ENCODE measurements around the gene COA7.
"Not testable (repeated sequence)": the region's sequence is repeated elsewhere in the genome, so short reads cannot be mapped to it uniquely, and the experiment has no call there.

COA7 gene

DNA sequence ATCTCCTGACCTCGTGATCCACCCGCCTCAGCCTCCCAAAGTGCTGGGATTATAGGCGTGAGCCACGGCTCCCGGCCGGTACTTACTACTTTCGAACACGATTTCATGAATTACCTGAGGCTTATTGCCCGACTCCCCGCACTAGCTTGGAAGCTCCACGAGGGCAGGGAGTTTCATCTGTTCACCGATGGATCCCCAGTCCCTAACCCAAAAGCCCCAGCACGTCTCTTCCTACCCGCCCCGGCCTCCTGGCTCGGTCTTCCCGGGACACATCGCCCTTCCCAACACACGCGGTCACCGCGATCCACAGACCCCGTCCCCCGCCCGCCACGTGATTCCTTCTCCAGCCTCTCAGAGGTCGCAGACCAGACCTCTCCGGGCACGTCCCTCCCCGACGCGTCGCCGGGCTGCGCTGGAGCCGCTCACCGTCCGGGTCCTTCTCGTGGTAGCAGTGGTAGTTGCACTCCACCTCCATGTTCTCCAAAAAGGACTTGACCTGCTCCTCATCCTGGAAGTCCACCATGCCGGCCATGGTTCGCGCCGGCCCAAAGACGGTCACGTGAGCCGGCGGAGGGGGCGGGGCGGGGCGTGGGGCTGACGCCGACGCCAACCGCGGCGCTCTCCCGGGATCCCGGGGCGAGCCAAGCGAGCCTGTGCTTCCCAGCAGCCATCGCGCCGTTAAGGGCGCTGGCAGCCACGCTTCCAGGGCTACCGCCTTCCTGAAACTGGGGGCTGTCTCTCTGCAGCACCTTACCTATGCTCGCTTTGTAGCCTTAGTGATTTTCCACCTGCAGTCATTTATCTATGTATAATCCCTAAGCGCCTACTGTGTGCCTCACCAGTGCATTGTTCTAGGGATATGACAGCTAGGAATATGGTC, at the start of gene COA7:
Gene COA7 (minus strand): TSS at position 553 of the 880 bp plus-strand sequence. CDS start 21 bp downstream, at position 532.
- Histone ChIP-seq H3K36me3 (ENCODE audit: insufficient read depth, low read depth, low read length) (peaks cover 2% of the 10 kb centered on the region; the same call in 1 of the 2 replicates), H3K4me3 (ENCODE audit: low read length) (peak within 1 kb of the TSS; percentile 88), H3K27me3 (ENCODE audit: insufficient read depth, low read length) (no peaks in the 10 kb centered on the region), H3K27ac (ENCODE audit: low read length) (no peak within 1 kb of the TSS), H3K9me3 (ENCODE audit: insufficient read depth, low read depth, low read length) (no peaks in the 10 kb centered on the region), H3K9ac (ENCODE audit: low read depth, low read length) (peak within 1 kb of the TSS; percentile 96), H3K4me1 (ENCODE audit: insufficient read depth, low read length) (0 out of 2 replicates have a peak, but pooled peaks cover 4% of the 10 kb centered on the region)

DNA sequence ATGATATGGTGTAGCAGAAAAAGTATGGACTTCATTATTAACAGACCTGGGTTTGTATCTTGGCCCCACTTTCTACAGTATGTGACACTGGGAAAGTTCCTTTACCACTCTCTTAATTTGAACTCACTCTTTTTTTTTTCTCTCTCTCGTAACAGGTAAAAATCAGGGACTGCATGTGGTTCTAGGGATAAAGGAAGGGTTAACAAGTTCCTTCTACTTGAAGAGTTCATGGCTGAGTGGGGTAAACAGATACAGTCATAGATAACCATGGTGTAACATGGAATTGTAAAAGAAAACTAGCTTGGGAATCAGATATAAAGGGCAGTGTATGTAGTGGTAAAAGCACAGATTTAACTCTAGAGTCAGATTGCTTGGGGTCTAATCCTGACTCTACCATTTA, 49.3 kb upstream of the COA7 start:
- no peak overlapping the region for H3K9ac ChIP-seq (ENCODE audit: low read depth, low read length)
- no peaks in the 10 kb centered on the region for H3K4me1 ChIP-seq (ENCODE audit: insufficient read depth, low read length)
- H3K27ac ChIP-seq (ENCODE audit: low read length): no peak overlapping the region
- H3K36me3 ChIP-seq (ENCODE audit: insufficient read depth, low read depth, low read length): no peaks in the 10 kb centered on the region
- no peaks in the 10 kb centered on the region for H3K9me3 ChIP-seq (ENCODE audit: insufficient read depth, low read depth, low read length)
- H3K27me3 ChIP-seq (ENCODE audit: insufficient read depth, low read length): no peaks in the 10 kb centered on the region
- H3K4me3 ChIP-seq (ENCODE audit: low read length): no peak overlapping the region

DNA sequence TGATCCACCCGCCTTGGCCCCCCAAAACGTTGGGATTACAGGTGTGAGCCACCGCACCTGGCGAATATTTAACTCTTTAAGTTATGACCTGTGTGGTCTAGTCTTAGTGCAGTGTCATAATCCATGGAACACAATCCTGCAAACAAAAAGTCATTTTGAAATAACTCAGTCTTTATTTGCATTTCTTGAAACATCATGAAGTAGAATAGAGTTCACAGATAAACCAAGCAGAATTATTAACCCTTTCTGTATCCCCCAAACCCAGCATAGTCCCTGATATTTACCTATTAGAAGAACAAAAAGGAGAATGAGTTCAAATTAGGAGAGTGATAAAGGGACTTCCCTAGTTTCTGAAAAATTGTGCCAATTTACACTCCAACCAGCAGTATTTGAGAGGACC, 48.0 kb upstream of the COA7 start:
- no peaks in the 10 kb centered on the region; the same call in 1 of the 2 replicates for H3K9me3 ChIP-seq (ENCODE audit: insufficient read depth, low read depth, low read length)
- H3K27ac ChIP-seq (ENCODE audit: low read length): no peak overlapping the region
- H3K9ac ChIP-seq (ENCODE audit: low read depth, low read length): no peak overlapping the region
- no peaks in the 10 kb centered on the region for H3K4me1 ChIP-seq (ENCODE audit: insufficient read depth, low read length)
- H3K4me3 ChIP-seq (ENCODE audit: low read length): no peak overlapping the region
- H3K36me3 ChIP-seq (ENCODE audit: insufficient read depth, low read depth, low read length): no peaks in the 10 kb centered on the region
- no peaks in the 10 kb centered on the region for H3K27me3 ChIP-seq (ENCODE audit: insufficient read depth, low read length)

DNA sequence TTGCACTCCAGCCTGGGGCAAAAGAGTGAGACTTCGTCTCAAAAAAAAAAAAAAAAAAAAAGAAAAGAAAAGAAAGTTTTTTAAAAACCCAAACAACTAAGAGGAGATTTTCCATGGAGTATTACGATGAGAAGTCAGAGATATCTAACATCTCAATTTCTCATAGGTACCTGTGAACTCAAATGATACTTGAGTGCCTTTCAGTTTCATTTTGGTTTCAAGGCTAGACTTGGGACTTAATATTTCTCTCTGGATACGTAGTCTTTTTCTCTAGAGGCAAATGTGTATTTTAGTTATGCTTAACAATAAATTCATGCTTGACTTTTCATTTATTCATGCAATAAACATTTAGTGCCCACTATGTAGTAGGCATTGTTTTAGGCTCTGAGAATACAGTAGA, 43.1 kb upstream of the COA7 start:
- no peaks in the 10 kb centered on the region; the same call in 1 of the 2 replicates for H3K9me3 ChIP-seq (ENCODE audit: insufficient read depth, low read depth, low read length)
- H3K36me3 ChIP-seq (ENCODE audit: insufficient read depth, low read depth, low read length): no peaks in the 10 kb centered on the region
- H3K4me1 ChIP-seq (ENCODE audit: insufficient read depth, low read length): no peaks in the 10 kb centered on the region
- H3K4me3 ChIP-seq (ENCODE audit: low read length): no peak overlapping the region
- no peaks in the 10 kb centered on the region for H3K27me3 ChIP-seq (ENCODE audit: insufficient read depth, low read length)
- H3K9ac ChIP-seq (ENCODE audit: low read depth, low read length): no peak overlapping the region
- no peak overlapping the region for H3K27ac ChIP-seq (ENCODE audit: low read length)

DNA sequence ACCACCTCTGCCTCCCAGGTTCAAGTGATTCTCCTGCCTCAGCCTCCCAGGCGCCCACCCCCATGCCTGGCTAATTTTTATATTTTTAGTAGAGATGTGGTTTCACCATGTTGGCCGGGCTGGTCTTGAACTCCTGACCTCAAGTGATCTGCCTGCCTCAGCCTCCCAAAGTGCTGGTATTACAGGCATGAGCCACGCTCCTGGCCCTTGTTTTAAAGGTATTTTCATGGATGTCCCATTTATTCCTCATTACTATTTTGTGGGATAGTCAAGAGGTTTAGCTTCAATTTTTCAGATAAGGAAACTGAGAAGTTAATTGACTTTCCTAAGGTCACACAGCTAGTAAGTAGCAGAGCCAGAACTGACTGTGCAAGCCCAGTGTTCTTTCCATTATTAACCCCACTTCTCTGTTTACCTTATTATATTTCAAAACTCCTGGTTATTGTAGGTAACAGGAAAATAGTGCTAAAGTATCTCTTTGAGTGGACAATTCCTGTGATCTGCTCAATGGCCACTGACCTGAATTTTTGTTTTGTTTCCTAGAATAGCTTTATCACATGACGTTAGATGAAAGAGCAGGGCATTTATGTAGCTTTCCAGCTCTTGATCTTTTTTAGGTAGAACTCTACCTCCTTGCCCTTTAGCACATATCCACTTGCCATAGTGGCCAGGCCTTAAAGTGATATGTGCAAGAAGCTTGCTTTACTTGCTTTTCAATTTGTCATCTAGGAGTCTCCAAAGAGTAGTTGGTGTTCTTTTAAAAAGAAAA, 41.7 kb upstream of the COA7 start:
- no peaks in the 10 kb centered on the region for H3K4me1 ChIP-seq (ENCODE audit: insufficient read depth, low read length)
- H3K4me3 ChIP-seq (ENCODE audit: low read length): no peak overlapping the region
- H3K9ac ChIP-seq (ENCODE audit: low read depth, low read length): no peak overlapping the region
- no peak overlapping the region for H3K27ac ChIP-seq (ENCODE audit: low read length)
- no peaks in the 10 kb centered on the region; the same call in 1 of the 2 replicates for H3K9me3 ChIP-seq (ENCODE audit: insufficient read depth, low read depth, low read length)
- H3K27me3 ChIP-seq (ENCODE audit: insufficient read depth, low read length): no peaks in the 10 kb centered on the region
- no peaks in the 10 kb centered on the region for H3K36me3 ChIP-seq (ENCODE audit: insufficient read depth, low read depth, low read length)

DNA sequence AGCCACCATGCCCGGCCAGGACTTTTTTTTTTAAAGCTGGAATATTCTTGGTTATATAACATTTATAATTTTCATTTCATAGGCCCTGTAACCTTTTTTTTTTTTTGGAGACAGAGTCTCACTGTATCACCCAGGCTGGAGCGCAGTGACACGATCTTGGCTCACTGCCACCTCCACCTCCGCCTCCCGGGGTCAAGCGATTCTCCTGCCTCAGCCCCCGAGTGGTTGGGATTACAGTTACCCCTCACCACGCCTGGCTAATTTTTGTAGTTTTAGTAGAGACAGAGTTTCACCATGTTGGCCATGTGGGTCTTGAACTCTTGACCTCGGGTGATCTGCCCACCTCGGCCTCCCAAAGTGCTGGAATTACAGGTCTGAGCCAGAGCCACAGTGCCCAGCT, 40.7 kb upstream of the COA7 start:
- H3K4me3 ChIP-seq (ENCODE audit: low read length): no peak overlapping the region
- H3K36me3 ChIP-seq (ENCODE audit: insufficient read depth, low read depth, low read length): no peaks in the 10 kb centered on the region
- no peaks in the 10 kb centered on the region; the same call in 1 of the 2 replicates for H3K9me3 ChIP-seq (ENCODE audit: insufficient read depth, low read depth, low read length)
- H3K4me1 ChIP-seq (ENCODE audit: insufficient read depth, low read length): no peaks in the 10 kb centered on the region
- H3K27me3 ChIP-seq (ENCODE audit: insufficient read depth, low read length): no peaks in the 10 kb centered on the region
- H3K9ac ChIP-seq (ENCODE audit: low read depth, low read length): no peak overlapping the region
- H3K27ac ChIP-seq (ENCODE audit: low read length): no peak overlapping the region

DNA sequence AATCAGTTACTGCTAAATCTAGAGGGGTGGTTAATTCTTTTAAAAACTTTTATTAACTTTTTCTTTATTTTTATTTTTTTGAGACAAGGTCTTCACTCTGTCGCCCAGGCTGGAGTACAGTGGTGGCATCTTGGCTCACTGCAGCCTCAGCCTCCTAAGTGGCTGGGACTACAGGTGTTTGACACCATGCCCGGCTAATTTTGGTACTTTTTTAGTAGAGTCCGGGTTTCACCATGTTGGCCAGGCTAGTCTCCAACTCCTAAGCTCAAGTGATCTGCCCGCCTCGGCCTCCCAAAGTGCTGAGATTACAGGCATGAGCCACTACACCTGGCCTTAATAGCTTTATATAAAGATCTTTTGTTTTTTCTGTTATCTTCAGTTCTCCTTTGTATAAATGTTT, 40.0 kb upstream of the COA7 start:
- Histone ChIP-seq H3K4me3 (ENCODE audit: low read length) (no peak overlapping the region), H3K36me3 (ENCODE audit: insufficient read depth, low read depth, low read length) (no peaks in the 10 kb centered on the region), H3K27ac (ENCODE audit: low read length) (no peak overlapping the region), H3K9me3 (ENCODE audit: insufficient read depth, low read depth, low read length) (no peaks in the 10 kb centered on the region; the same call in 1 of the 2 replicates), H3K4me1 (ENCODE audit: insufficient read depth, low read length) (no peaks in the 10 kb centered on the region), H3K27me3 (ENCODE audit: insufficient read depth, low read length) (no peaks in the 10 kb centered on the region), H3K9ac (ENCODE audit: low read depth, low read length) (no peak overlapping the region)

DNA sequence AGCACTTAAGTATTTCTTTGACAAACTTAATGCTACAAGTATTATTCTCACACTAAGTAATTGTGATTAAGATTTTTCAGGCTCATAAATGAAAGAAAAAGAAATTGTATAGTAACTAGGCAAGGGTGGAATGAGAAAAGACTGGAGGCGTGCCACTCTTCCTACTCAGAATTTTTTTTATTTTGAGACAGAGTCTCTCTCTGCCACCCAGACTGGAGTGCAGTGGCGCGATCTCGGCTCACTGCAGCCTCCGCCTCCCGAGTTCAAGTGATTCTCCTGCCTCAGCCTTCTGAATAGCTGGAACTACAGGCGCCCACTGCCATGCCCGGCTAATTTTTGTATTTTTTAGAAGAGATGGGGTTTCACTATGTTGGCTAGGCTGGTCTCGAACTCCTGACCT, 37.2 kb upstream of the COA7 start:
- H3K4me1 ChIP-seq (ENCODE audit: insufficient read depth, low read length); H3K27ac ChIP-seq (ENCODE audit: low read length); H3K27me3 ChIP-seq (ENCODE audit: insufficient read depth, low read length); H3K36me3 ChIP-seq (ENCODE audit: insufficient read depth, low read depth, low read length); H3K4me3 ChIP-seq (ENCODE audit: low read length); H3K9ac ChIP-seq (ENCODE audit: low read depth, low read length); H3K9me3 ChIP-seq (ENCODE audit: insufficient read depth, low read depth, low read length): not testable (repeated sequence)

DNA sequence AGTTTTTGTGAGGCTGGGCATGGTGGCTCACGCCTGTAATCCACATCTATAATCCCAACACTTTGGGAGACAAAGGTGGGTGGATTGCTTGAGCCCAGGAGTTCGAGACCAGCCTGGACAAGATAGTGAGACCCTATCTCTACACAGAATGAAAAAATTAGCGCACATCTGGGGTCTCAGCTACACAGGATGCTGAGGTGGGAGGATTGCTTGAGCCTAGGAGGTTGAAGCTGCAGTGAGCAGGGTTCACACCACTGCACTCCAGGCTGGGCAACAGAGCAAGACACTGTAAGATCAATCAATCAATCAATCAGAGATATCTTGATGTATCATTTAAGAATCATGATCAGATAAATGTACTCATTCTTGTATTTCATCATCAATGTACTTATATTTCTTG, 35.2 kb upstream of the COA7 start:
- Histone ChIP-seq H3K4me3 (ENCODE audit: low read length) (no peak overlapping the region), H3K9me3 (ENCODE audit: insufficient read depth, low read depth, low read length) (no peaks in the 10 kb centered on the region), H3K27ac (ENCODE audit: low read length) (no peak overlapping the region), H3K36me3 (ENCODE audit: insufficient read depth, low read depth, low read length) (no peaks in the 10 kb centered on the region), H3K4me1 (ENCODE audit: insufficient read depth, low read length) (no peaks in the 10 kb centered on the region), H3K9ac (ENCODE audit: low read depth, low read length) (no peak overlapping the region), H3K27me3 (ENCODE audit: insufficient read depth, low read length) (no peaks in the 10 kb centered on the region)

DNA sequence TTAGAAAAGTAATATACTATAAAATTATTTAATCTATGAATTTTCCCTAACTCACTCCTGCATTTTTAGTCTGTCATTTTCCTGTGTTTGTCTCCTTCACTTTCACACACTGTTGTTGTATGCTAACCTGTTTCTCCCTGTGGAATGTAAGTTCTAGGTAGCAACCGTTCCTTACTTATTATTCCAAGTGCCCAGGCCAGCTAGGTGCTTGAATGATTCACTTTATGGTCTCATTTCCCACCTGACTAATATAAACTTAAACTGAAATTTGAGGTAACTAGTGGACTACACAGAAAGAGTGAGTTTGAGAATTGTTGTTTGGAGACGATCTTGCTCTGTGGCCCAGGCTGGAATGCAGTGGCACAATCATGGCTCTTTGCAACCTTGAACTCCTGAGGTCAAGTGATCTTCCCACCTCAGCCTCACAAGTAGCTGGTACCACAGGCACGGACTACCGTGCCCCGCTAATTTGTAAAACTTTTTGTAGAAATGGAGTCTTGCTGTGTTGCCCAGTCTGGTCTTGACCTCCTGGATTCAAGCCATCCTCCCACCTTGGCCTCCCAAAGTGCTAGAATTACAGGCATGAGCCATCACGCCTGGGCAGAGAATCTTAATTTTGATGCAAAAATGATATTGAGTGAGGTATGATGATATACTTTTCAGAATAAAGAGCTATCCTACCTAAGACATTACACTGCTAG, 30.0 kb upstream of the COA7 start:
- H3K27ac ChIP-seq (ENCODE audit: low read length): no peak overlapping the region
- no peaks in the 10 kb centered on the region for H3K36me3 ChIP-seq (ENCODE audit: insufficient read depth, low read depth, low read length)
- no peak overlapping the region for H3K4me3 ChIP-seq (ENCODE audit: low read length)
- no peaks in the 10 kb centered on the region; the same call in 1 of the 2 replicates for H3K4me1 ChIP-seq (ENCODE audit: insufficient read depth, low read length)
- H3K9ac ChIP-seq (ENCODE audit: low read depth, low read length): no peak overlapping the region
- no peaks in the 10 kb centered on the region for H3K27me3 ChIP-seq (ENCODE audit: insufficient read depth, low read length)
- H3K9me3 ChIP-seq (ENCODE audit: insufficient read depth, low read depth, low read length): no peaks in the 10 kb centered on the region

DNA sequence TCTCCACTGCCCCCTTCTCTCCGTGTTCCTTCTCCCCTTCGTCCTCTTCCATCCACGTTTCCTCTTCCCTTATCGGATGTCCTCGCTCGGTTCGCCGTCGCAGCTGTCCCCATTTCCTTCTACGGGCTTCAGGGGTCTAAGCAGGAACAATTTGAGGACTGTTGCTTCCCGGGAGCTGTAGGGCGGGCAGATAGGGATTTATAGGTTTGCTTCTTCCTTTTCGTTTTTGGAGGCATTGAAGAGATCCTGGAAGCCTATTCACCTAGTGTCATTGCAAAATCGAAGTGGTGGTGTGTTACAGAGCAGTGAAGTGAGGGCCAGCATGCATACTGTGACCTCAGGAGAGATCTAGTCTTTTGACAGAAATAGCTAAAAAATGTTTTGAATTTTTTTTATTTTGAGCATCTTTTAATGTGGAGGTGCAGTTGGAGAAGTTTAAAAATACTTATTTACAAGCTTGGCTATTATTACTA, 29.0 kb upstream of the COA7 start:
- Histone ChIP-seq H3K27ac (ENCODE audit: low read length) (no peak overlapping the region), H3K27me3 (ENCODE audit: insufficient read depth, low read length) (no peaks in the 10 kb centered on the region), H3K4me3 (ENCODE audit: low read length) (peak overlapping the region; percentile 92), H3K36me3 (ENCODE audit: insufficient read depth, low read depth, low read length) (no peaks in the 10 kb centered on the region), H3K9ac (ENCODE audit: low read depth, low read length) (peak overlapping the region; percentile 77; the same call in 1 of the 2 replicates), H3K4me1 (ENCODE audit: insufficient read depth, low read length) (no peaks in the 10 kb centered on the region; the same call in 1 of the 2 replicates), H3K9me3 (ENCODE audit: insufficient read depth, low read depth, low read length) (no peaks in the 10 kb centered on the region)
